A172 (cell line): Measurements from ENCODE around the gene TMUB2. TPM values are rescaled to one million over a fixed set of nuclear protein-coding genes. Genes with fewer than 3 reads are reported as not detected.
"Not testable (repeated sequence)": the region's sequence is repeated elsewhere in the genome, so short reads cannot be mapped to it uniquely, and the experiment has no call there.

Experiments used
- DNase-seq: peaks from one replicate; pipeline ENCODE4 v3.0.0-alpha.2; 2015; ENCODE audit warnings: low spot score
- total RNA-seq: library from RNA; depleted of rRNA; stranded (reverse); fragments of >200 nt; shearing (Covaris generic); gene quantifications from 2 replicates; pipeline ENCODE4 v1.2.3, GENCODE V29; 2014; rRNA removed

Gene TMUB2
- 32.9 and 33.7 TPM in 2 replicates for total RNA-seq

GRCh38 chr17:44186307-44187130, at the start of gene TMUB2:
Gene TMUB2, plus strand, starts transcription at chr17:44186972. Its CDS starts 737 bp downstream, at chr17:44187709.
- peak; percentile 99 for DNase-seq

- DNase-seq: peak; percentile 99
Measured at GRCh38 chr17:44137891-44138709, 48.7 kb upstream of the TMUB2 start.

GRCh38 chr17:44143921-44144320, 42.9 kb upstream of the TMUB2 start:
- DNase-seq: not testable (repeated sequence)

GRCh38 chr17:44144966-44145739, 41.6 kb upstream of the TMUB2 start:
- DNase-seq: no peak

- no peak for DNase-seq
Measured at GRCh38 chr17:44146375-44147346, 40.1 kb upstream of the TMUB2 start.

GRCh38 chr17:44147812-44148211, 39.0 kb upstream of the TMUB2 start:
- DNase-seq: no peak

GRCh38 chr17:44149066-44149465, 37.7 kb upstream of the TMUB2 start:
- not testable (repeated sequence) for DNase-seq

GRCh38 chr17:44149750-44150329, 36.9 kb upstream of the TMUB2 start:
- DNase-seq: no peak

GRCh38 chr17:44152875-44153274, 33.9 kb upstream of the TMUB2 start:
- no peak for DNase-seq

- DNase-seq: no peak
Measured at GRCh38 chr17:44155488-44155887, 31.3 kb upstream of the TMUB2 start.

GRCh38 chr17:44159519-44160210, 27.1 kb upstream of the TMUB2 start:
- peak; percentile 64 for DNase-seq

GRCh38 chr17:44164476-44164875, 22.3 kb upstream of the TMUB2 start:
- DNase-seq: no peak

- DNase-seq: no peak
Measured at GRCh38 chr17:44167181-44167861, 19.5 kb upstream of the TMUB2 start.

- no peak for DNase-seq
Measured at GRCh38 chr17:44170135-44170498, 16.7 kb upstream of the TMUB2 start.

GRCh38 chr17:44170499-44171201, 16.1 kb upstream of the TMUB2 start, which contains the start of gene ASB16:
Gene ASB16, plus strand, starts transcription at chr17:44170704. Its CDS starts 86 bp downstream, at chr17:44170790.
- peak; percentile 31 for DNase-seq

- DNase-seq: no peak
Measured at GRCh38 chr17:44171931-44172455, 14.8 kb upstream of the TMUB2 start.

- no peak for DNase-seq
Measured at GRCh38 chr17:44174427-44174826, 12.3 kb upstream of the TMUB2 start.

- no peak for DNase-seq
Measured at GRCh38 chr17:44176257-44176656, 10.5 kb upstream of the TMUB2 start.
